ENCODE results near the gene UBA7.
A peak's percentile ranks its signal among the peaks of the same experiment; 100 is the strongest.

Gene UBA7

DNA sequence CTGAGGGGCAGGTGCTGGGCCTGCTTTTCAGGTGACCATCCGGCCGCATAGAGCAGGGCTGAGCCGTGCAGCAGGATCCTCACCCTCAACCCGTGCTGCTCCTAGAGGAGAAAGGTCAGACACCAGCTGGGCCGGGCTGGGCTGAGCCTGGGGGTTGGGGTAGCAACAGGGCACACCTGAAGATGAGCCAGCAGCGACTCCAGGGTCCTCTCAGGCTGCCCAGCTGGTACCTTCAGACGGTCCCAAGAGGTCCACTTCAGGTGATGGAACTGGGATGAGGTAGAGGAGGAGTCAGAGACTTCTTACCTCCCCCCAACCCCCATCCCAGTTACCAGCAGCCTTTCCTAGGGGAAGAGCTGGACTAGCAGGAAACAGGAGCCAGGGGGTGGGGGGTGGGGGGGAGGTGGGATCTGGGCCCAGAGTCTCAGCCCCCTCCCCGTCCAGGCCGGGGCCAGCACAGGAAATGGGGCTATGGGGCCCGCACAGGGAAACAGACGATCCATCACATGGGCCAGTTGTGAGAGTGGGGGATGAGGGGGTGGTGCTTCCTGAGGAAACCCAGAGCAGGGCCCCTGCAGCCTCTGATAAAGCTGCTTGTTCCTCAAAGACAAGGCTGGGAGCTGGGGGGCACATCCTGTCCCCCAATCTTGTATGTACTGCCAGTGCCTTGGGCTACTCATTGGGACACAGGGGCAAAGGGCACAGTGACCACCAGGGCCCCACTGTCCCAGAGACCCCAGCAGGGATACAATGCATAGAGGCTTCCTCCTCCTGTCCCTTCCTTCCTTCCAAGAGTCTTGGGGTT is 7.7 kb downstream of the UBA7 start:
- DNase-seq: peak; percentile 27

DNA sequence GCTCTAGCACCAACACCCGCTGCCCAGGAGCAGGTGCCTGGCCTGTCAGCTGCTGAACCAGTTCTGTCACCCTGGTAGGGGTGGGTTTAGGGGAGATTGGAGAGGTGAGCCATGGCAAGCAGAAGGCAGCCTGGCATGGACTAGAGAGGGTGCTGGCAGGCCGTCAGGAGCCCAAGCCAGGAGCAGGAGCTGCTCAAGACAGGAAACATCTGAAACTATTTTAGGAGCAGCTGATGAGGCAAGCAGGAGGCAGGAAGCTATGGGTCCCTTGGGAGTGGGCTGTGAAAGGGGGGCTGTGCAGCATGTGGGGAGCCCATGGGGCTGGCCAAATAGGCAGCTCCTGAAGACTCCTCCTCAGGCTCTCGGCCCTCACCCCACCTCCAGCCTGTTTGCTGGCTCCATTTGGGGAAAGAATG is 8.4 kb downstream of the UBA7 start:
- DNase-seq: peak; percentile 21

DNA sequence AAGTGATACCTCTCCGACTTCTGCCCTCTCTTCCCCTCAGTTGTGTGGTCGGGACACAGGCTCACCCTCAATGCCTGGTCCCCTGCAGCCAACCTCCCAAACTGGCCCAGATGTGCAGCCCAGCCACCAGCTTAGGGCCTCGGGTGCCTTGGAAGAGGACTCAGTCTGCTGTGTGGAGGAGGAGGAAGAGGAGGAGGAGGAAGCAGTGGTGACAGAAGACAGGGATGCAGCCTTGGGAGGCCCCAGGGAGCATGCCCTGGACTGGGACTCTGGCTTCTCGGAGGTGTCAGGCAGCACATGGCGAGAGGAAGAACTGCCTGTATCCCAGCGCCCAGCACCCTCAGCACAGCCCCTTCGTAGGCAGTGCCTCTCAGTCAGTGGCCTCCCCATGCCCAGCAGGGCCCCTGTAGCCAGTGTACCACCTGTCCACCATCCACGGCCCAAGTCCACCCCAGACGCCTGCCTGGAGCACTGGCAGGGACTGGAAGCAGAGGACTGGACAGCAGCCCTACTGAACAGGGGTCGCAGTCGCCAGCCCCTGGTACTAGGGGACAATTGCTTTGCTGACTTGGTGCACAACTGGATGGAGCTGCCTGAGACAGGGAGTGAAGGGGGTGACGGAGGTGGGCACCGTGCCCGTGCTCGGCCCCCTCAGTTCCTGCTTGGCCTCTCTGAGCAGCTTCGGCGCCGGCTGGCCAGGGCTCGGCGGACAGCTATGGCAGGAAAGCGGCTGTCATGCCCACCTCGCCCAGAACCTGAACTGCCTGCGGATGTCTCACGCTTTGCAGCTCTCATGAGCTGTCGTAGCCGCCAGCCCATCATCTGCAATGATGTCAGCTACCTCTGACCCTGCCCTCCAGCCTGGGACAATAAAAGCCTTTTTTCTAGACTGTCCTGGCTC is 9.4 kb downstream of the UBA7 start:
- DNase-seq: no peak

DNA sequence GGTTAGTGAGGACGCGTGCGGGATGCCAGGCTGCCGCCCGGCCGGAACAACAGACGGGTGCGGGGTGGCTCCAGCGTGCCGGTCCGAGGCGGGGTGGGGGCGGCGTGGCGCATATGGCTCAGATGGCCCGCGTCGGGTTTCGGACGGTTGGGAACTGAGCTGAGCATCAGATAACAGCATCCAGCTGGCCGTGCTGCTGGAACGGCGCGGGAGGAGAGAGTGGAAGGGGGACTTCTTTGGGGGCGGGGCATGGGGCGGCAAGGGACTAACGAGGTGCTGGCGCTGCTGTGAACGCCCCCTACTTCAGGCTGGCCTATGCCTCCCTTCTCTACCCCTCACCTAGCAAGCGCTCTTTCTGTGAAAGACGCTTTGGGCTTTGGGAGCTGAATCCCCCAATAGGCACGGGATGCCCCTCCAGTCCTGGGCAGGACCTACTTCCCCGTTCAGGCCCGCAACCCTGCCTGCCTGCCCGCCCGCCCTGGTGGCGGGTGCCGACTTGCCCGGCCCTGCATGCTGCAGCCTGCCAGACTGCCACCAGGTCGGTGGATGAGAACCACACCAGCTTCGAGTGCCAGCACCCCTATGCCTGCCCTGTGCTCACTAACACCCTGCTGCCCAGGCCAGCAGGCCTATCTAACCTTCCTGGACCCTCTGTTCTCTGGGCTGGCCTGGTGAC is 10.2 kb downstream of the UBA7 start:
- no peak for DNase-seq

DNA sequence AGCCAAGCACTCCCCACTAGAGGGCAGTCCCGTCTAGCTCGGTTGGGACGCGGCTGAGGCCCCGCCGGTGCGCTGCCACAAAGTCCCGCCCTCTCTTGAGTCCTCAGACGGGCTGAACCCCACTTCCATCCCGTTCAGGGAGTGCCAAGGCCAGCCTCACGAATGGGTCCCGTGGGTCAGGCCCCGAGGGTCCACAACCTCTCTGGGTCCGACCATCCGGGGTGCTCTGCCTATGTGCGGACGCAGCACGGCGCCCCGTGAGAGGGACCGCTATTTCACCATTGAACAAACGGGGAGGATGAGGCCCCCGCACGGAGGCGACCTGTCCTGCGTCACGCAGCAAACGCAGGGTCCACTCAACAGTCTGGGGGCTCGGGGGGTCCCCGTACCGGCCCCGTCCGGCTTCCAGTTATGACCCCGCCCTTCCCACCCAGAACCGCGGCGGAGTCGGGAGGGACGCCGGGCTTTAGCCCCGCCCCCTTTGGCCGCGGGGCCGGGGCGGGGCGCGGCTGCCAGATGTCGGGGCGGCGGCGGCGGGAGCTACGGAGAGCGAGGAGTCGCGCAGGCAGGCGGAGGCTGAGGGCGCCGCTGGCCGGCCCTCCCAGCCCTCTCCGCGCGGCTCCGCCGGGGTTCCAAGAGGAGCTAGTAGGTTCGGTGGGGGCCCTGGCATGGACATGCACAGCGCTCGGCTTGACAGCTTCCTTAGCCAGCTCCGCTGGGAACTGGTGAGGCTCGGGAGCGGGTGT is 10.9 kb downstream of the UBA7 start, which contains the start of gene INKA1:
INKA1 (plus strand) TSS at position 543 of the 746 bp plus-strand sequence; CDS start at position 675, 132 bp downstream.
- DNase-seq: peak; percentile 86

DNA sequence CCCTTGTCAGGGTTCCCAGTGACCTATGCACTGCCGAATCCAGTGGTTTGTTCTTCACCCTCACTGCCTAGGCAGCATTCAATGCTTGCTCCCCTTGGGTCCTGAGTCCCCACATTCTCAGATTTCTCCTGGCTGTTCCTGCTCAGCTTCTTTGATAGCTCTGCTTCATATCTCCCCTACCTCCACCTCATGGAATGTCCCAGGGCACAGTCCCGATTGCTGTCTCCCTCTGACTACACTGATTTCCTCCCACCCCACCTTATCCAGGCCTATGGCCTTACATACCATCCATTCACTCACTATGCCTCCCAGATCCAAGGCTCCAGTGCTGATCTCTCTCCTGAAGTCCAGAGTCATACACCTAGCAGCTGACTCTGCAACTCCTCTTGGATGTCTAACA is 12.6 kb downstream of the UBA7 start:
- DNase-seq: no peak

DNA sequence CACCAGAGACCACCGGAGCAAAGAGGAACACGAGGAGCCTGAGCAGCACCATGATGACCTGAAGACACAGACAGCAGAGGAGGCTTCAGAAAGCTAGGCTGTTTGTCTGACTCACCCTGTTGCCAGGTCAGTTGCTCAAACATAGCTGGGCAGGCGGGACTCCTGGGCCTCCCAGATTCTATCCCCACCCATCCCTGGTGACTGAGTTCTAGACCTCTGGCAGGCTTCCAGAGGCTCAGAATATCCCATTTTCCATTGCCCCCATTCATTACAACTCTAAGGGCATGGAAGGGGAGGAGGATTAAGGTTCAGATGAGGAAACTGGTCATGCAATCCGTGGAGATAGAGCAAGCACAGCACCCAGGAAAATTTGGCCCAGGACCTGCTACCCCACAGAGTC is 14.0 kb downstream of the UBA7 start, which contains the start of gene CDHR4:
CDHR4 (minus strand) TSS at position 113 of the 400 bp plus-strand sequence; CDS start at position 52, 61 bp downstream.
- no peak for DNase-seq

DNA sequence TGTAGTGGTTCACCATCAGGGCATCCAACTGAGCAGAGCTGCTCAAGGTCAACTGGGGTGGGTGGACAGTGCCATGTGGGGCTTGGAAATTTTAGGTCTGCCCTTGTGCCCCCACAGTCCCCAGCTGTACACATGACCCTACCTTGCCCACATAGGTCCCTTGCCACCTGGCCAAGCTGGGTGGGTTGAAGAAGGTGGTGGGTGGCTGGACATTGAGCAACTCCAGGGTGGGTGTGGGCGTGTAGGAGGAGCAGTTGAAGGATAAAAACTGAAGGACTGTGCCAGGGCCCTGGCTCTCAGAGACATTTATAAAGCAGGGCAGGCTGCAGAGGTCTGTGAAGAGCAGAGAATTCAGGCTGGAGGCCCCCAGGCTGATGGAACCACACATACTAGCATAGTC is 14.6 kb downstream of the UBA7 start:
- no peak for DNase-seq

DNA sequence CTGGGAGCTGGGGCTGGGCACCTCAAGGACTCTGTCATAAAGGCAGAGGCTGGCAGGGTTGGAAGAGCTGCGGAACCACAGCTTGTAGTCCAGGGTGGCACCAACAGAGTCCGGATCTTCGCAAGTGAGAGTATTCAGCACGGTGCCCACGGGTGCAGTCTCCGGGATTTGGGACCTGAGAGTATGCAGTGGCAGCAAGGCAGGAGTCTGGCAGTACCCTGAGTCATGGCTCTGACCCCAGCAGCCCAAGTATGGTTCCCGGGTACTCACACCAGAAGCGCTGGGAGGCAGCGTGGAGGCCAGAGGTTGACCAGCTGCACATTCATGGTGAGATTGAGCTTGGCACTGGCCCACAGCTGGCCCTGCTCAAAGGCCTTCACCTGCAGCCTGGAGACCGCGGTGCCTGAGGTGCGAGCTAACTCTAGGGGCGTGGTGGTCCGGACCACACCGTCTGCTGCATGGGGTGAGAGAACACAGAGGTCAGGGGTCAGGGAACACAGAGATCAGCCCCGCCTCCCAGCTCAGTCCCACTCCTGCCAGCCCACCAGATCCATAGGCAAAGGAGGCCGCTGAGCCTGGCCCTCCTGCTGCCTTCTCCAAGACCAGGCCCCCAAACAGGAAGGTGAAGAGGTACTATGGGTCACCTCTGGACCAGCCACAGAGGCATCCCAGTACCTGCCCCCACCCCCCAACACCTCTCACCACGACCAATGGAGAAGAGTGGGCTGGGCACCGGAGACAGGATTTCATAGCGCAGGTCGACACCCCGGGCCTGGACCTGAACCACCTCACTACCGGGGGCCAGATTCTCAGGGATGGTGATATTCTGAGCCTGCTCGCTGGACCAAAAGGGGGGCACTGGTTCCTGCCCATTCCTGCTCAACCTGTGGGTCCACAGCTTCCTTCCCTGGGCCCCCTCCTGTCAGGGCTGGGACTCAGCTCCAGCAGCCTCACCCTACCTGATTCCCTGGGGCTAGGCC is 18.5 kb downstream of the UBA7 start:
- no peak for DNase-seq

DNA sequence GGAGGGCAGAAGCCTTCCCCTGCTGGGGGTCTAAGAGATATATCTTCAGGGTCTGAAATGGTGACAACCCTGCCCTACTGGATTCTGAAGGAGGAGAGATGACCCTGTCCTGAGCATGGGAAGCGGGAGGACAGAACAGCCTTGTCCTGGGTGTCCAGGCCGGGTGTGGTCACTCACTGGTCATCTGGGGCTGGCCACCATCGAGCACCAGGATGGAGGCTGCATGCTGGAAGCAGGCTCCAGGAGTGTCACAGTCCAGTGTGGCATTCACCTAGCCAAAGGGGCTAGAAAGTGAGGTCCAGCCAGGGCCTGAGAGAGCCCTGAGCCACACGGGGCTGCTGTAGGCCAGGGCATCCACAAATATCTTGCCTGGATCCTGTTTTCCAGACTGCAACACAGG is 19.3 kb downstream of the UBA7 start:
- DNase-seq: no peak

DNA sequence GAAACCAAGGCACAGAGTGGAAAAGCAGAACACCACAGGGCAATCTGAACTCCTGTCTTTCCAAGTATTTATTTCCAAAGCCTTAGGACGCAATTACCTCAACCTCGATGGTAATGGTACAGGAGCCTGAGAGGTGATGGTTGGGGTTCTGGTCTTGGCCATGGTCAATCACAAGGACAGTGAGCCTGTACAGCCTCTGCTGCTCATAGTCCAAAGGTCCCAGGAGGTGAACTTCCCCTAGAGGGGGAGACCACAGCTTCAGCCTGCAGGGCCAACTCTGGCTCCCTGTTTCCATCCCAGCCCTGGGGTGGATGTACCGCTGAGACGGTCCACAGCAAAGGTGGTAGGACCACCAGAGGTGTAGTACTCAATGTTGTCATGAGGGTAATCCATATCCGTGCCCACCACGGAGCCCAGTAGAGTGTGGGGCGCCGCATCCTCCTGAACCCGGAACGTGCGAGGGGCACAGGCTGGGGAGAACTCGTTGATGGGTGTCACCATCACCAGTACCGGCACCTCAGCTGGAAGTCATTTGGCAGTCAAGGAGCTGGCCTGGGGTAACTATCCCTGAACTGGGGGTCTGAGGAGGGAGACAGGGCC is 20.2 kb downstream of the UBA7 start:
- no peak for DNase-seq

DNA sequence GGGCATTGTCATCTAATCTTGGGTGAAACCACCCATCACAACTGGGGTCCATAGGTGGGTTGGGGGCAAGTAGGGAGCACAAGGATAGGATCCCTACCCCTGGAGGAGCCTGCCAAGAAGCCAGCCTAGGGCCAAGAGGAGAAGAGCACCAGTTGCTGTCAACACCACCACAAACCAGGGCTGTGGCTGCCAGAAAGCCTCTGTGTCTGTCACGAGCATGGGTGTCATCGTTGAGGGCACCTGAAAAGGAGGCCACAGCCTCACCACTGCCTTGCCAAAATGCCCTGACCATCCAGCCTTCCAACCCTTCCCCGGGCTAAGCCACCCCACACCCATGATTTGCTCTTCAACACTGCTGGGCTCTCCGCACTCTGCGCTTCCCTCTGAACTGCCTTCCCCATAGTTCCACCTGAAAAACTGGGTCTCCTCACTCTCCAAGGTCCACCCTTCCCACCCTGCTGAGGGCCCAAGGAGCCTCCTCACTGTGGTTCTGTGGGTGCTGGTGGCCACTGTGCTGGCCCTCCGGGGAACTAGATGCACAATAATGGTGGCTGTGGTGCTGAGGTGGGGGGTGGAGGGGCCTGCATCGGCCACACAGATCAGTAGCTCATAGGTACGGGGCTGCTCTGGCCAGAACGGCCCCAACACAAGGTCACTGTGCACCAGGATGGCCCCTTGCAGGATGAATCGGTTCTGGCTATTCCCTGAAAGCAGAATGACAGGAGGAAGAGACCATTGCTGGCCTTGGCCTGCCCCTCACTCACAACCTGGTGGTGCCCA is 21.2 kb downstream of the UBA7 start:
- no peak for DNase-seq

DNA sequence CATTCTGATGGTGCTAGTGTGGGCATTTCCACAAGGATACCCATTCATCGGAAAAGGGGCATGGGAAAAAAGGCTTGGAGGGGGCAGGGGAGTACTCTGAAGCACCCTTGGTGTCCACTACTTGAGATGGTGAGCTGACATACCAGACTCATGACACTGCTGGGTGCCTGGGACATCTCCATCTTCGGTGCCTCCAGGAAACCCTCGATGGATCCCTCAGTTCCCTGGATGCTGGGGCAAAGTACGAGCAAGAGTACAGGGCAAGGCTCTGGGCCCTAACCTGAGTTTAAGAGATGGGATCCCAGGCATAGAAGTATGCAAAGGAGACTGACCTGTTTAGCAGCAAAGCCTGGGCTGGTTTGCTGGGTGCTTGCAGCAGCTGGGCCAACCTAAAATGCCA is 22.2 kb downstream of the UBA7 start:
- no peak for DNase-seq

DNA sequence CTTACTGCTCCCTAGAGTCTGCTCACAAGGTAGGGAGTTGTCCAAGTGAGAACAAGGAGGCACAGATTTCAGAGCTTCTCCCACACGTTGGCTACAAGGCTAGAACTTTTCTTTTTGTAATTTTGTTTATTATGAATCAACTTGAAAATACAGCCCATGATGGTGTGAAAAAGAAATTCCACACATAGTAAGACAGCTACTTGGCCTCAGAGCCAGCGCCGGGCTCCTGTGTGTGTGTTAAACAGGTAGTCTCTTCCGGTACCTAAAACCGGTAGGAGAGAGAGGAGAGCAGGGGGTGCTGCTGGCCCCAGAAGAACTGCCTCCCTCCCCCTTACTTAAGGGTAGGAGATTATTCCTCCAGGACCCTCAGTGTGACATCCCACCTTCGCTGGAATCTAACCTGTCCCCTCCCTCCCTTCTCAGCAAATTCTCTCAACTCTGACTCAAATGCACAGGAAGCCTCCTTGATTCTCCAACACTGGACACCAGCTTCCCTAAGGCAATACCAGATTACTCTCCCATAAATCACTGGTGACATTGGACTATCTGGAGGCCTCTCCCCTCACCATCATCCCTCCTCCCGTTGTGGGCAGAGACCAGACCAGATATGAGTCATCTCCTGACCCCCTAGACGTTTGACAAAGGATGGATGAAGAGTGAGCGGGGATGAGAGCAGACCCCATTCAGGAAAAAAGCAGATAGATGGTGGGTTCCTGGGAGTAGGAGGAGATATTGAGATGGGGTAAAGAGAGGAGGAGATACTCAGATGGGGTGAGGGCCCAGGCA is 22.9 kb downstream of the UBA7 start:
- DNase-seq: no peak

DNA sequence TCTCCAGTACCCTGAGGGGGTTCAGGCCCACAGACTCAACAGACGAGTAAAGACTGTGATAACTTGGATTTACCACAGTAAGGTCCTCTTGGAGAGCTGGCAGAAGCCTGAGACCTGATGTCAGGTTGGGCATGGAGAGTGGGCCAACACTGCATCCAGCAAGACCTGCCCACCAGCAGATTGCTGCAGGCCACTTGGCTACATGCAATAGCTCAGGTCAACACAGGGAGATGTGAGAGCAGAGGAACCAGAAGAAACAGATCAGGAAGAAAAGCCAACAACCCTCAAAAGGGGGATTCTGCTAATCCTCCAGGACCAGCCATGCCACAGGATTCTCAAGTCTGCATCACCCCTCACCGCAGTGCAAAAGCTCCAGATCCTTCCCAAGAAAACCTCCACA is 25.7 kb downstream of the UBA7 start:
- DNase-seq: no peak

DNA sequence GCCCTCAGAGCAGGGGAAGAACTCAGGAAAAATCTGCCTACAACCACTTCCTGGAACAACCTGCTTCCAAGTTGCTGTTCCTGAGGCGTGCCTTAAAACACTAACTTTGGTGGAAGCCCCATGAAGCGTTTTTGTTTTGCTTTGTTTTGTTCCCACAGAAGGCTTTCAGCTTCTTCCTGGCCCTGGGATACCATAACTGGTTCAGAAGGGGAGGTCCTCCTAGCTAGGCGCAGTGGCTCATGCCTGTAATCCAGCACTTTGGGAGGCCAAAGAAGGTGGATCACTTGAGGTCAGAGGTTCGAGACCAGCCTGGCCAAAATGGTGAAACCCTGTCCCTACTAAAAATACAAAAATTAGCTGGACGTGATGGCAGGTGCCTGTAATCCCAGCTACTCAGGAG is 26.2 kb downstream of the UBA7 start:
- no peak for DNase-seq

DNA sequence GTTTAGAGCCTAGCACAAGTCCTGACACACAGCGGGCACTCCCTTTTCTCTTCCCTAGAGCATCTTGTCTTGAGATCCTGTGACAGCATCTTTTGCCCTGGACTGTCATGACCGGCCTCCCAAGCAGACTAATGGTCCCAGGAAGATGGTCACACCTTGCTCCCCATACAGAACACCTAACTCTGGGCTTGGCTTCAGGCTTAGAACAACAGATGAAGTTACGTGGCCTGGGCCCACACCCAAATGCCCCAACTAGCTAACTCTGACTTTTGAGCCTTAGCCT is 26.6 kb downstream of the UBA7 start:
- DNase-seq: no peak

DNA sequence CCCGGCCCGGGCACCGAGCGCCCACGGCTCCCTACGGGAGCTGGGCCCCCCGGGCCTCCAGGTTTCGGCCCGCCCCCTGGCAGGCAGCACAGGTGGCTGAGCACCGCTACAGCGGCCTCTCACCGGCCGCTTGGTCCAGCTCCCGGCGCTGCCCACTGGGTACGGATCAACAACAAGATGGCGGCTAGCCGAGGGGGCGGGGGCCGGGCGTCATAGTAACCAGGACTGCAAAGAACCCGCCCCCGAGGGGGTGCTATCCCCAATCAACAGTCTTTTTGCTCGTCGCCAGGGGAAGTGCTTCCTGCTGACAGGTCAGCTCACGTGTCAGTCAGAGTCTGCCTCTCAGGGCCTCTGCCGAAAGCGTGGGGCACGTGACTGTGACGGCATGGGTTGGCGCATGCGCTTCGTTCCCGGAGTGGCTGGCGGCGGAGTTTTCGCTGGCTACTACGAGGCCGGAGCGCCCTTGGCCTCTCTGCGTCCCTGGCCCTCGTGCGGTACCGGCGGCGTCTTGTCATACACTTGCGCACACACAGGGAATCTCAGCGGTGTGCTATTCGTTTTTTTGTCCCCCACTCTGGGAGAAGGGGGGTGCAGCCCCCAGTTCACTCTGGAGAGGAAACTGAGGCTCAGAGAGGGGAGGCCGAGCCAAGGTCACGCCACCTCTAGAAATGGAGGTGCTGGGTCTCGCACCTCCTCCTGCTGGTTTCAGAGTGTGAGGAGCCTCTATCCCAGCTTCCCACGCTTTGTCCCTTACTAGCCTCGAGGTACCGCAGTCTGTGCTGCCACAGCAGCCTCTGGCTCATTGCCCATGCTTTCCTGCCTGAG is 27.2 kb downstream of the UBA7 start, which contains the start of gene IP6K1:
IP6K1 (minus strand) TSS at position 186 of the 825 bp plus-strand sequence. CDS start 38,502 bp downstream, outside the sequence.
- peak; percentile 100 for DNase-seq
